GM19099 (cell line): Measurements from ENCODE around the gene RPL39.
A peak's percentile ranks its signal among the peaks of the same experiment; 100 is the strongest.

Experiments used
- POLR2A ChIP-seq: IDR thresholded peaks from 3 replicates; pipeline ENCODE4 v1.6.1; 2011; ENCODE audit warnings: low read depth; ENCODE audit not compliant: insufficient read length; ENCODE audit errors: extremely low read depth

RPL39 gene

GRCh38 chrX:119763836-119764387, 27.5 kb downstream of the RPL39 start:
- TF ChIP-seq POLR2A: no peak

- no peak for TF ChIP-seq POLR2A
Observed at GRCh38 chrX:119763181-119763580, 28.2 kb downstream of the RPL39 start.

GRCh38 chrX:119762718-119763117, 28.7 kb downstream of the RPL39 start:
- no peak for TF ChIP-seq POLR2A

DNA sequence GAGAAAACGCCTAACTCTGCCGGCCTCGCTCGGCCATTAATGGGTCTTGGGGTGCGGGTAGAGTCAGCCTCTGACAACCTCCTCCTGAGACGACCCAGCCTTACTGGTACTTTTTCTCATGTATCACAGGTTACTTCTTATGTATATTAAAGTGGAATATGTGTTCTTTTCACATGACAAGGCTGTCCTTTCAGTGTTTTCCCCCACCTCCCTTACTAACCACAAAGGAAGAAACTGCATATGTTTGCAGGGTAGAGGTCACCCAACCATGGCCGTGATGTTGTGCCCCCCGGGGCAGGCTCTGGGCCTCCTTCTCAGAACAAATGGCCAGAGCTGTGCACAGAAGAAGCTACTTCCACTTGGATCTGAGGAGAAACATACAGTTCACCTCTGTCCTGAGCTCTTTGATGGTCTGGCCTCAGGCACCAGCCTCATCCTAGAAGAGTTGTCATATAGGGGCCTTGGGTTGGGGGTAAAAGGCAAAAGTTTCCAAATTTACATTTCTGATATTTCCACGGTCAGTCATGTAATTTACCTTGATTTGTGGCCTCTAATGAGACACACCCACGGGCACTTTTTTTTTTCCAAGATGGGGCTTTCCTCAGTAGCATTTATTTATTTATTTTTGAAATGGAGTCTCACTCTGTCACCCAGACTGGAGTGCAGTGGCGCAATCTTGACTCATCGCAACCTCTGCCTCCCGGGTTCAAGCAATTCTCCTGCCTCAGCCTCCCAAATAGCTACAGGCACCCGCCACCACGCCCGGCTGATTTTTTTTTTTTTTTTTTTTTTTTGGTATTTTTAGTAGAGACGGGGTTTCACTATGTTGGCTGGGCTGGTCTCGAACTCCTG, 31.2 kb downstream of the RPL39 start:
- peak; percentile 31 for TF ChIP-seq POLR2A

- TF ChIP-seq POLR2A: peak; percentile 7
Observed at GRCh38 chrX:119759248-119759766, 32.1 kb downstream of the RPL39 start.

GRCh38 chrX:119758731-119759247, 32.6 kb downstream of the RPL39 start:
- peak; percentile 34 for TF ChIP-seq POLR2A

- TF ChIP-seq POLR2A: no peak
Observed at GRCh38 chrX:119757979-119758730, 33.3 kb downstream of the RPL39 start, which contains the start of gene SOWAHD. SOWAHD (plus strand) TSS chrX:119758588; CDS start chrX:119758668, 80 bp downstream.

GRCh38 chrX:119757646-119757978, 33.8 kb downstream of the RPL39 start:
- TF ChIP-seq POLR2A: no peak

- TF ChIP-seq POLR2A: no peak
Observed at GRCh38 chrX:119756926-119757635, 34.3 kb downstream of the RPL39 start.

DNA sequence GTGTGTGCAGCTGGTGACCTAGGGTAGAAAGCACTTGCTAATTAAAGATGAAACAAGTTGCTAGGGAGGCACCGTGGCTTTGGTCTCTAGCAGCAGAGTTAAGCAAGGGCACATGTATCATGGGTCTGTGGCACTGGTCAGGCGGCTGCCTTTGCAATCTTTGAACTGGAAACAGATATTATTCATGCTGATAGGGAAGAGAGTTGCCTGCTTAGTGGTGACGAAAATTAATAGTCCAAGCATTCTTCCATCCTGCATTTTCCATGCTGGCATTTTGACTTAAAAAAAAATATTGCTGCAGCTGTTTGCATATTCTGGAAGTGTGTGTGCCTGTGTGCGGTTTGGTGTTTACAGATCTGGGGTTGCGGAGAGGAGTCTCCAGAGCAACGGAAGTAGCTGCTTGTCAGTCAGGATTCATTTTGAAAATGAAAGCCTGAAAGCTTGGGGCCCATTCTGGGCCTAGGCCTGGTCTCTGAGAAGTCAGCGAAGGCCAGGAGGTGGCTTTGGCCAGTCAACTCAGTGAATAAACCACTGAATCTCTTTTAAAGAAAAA, 35.4 kb downstream of the RPL39 start:
- TF ChIP-seq POLR2A: no peak

DNA sequence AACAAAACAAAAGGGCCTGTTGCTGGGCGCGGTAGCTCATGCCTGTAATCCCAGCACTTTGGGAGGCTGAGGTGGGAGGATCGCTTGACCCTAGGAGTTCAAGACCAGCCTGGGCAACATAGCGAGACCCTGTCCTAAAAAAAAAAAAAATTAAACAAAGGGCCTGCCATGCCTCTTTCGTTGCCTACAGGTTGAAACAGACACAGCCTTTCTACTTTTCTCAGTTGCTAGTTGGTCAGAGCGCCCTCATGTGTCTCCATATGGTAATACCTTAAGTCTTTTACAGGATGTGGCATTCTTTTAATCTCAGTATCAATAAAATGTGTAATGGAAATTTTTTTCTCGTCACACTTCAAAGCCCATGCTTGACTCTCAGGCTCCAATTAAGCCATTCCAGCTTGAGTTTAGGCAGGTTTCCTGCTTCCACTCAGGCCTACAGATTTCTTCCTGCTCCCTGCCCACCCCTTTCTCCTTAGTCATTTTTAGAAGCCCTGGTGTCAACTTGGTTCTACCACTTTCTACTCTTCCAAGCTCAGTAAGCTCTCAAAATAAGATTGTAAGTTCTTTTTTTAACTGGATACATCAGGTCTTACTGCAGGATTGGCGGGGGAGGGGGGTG, 37.7 kb downstream of the RPL39 start:
- no peak for TF ChIP-seq POLR2A

GRCh38 chrX:119753001-119753400, 38.4 kb downstream of the RPL39 start:
- no peak for TF ChIP-seq POLR2A

GRCh38 chrX:119745283-119745848, 46.1 kb downstream of the RPL39 start:
- TF ChIP-seq POLR2A: no peak

DNA sequence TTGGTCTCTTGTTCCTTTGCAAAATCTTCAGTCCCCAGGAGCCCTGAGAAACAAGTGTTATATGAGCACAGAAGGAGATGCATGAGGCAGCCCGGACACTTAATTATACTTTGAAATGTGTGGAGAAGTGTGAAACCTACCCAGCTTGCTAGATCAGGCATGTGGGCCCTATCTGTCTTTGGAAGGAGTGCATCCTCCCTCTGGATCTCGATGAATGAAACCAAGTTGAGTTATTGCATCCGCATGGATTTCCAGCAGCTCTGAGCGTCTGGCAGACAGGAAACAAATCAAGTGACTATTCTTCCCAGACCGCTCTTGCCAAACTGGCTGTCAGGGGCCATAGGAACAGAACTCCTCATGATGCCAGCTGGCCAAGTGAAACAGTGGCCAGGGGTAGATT, 52.7 kb downstream of the RPL39 start:
- TF ChIP-seq POLR2A: no peak
